T-helper 9 cell (primary cell): ENCODE data around the gene EEA1.

Experiments used
- DNase-seq: peaks from one replicate; pipeline ENCODE4 v3.0.0-alpha.2; 2020

The EEA1 gene

GRCh38 chr12:92745856-92746550 is 183.1 kb downstream of the EEA1 start:
- no peak for DNase-seq

- DNase-seq, result no peak
These were observed 186.1 kb downstream of the EEA1 start for GRCh38 chr12:92743026-92743425.

- no peak for DNase-seq
These were observed 188.7 kb downstream of the EEA1 start for GRCh38 chr12:92740411-92740810.

- no peak for DNase-seq
These were observed 190.0 kb downstream of the EEA1 start for GRCh38 chr12:92739113-92739512.

- no peak for DNase-seq
These were observed 190.9 kb downstream of the EEA1 start for GRCh38 chr12:92737855-92738850.

GRCh38 chr12:92736605-92737004 is 192.5 kb downstream of the EEA1 start:
- DNase-seq, result no peak

GRCh38 chr12:92735131-92735721 is 193.9 kb downstream of the EEA1 start:
- DNase-seq, result no peak

GRCh38 chr12:92733661-92734060 is 195.4 kb downstream of the EEA1 start:
- DNase-seq, result no peak

GRCh38 chr12:92733181-92733580 is 195.9 kb downstream of the EEA1 start:
- no peak for DNase-seq

- no peak for DNase-seq
These were observed 196.4 kb downstream of the EEA1 start for GRCh38 chr12:92732716-92733115.

GRCh38 chr12:92732216-92732615 is 196.9 kb downstream of the EEA1 start:
- DNase-seq, result no peak

GRCh38 chr12:92730758-92731157 is 198.3 kb downstream of the EEA1 start:
- DNase-seq, result no peak

GRCh38 chr12:92729773-92730305 is 199.3 kb downstream of the EEA1 start:
- no peak for DNase-seq

GRCh38 chr12:92726850-92727249 is 202.2 kb downstream of the EEA1 start:
- no peak for DNase-seq

GRCh38 chr12:92722897-92723296 is 206.2 kb downstream of the EEA1 start:
- DNase-seq, result no peak

GRCh38 chr12:92721656-92722055 is 207.4 kb downstream of the EEA1 start:
- no peak for DNase-seq

GRCh38 chr12:92721130-92721529 is 208.0 kb downstream of the EEA1 start:
- no peak for DNase-seq
